ENCODE data around the gene ZPLD1.

ZPLD1 gene

GRCh38 chr3:102434715-102435114, at the start of gene ZPLD1:
ZPLD1 (plus strand) TSS chr3:102435015; CDS start chr3:102438488, 3,473 bp downstream.
- no peak for DNase-seq

GRCh38 chr3:102390171-102390864, 44.5 kb upstream of the ZPLD1 start:
- DNase-seq = no peak

- DNase-seq = no peak
These were observed 43.9 kb upstream of the ZPLD1 start for GRCh38 chr3:102390916-102391315.

GRCh38 chr3:102391491-102391890, 43.3 kb upstream of the ZPLD1 start:
- DNase-seq = no peak

GRCh38 chr3:102394517-102394916, 40.3 kb upstream of the ZPLD1 start:
- DNase-seq = no peak

- DNase-seq = no peak
These were observed 36.6 kb upstream of the ZPLD1 start for GRCh38 chr3:102398176-102398575.

GRCh38 chr3:102398666-102399065, 36.1 kb upstream of the ZPLD1 start:
- no peak for DNase-seq

- DNase-seq = no peak
These were observed 34.7 kb upstream of the ZPLD1 start for GRCh38 chr3:102400142-102400541.

GRCh38 chr3:102400766-102401165, 34.0 kb upstream of the ZPLD1 start:
- DNase-seq = no peak

- no peak for DNase-seq
These were observed 24.2 kb upstream of the ZPLD1 start for GRCh38 chr3:102410616-102411015.

GRCh38 chr3:102415553-102415952, 19.3 kb upstream of the ZPLD1 start:
- no peak for DNase-seq

- no peak for DNase-seq
These were observed 15.0 kb upstream of the ZPLD1 start for GRCh38 chr3:102419786-102420185.

GRCh38 chr3:102441832-102442231, 7.0 kb downstream of the ZPLD1 start:
- no peak for DNase-seq

GRCh38 chr3:102443021-102443420, 8.2 kb downstream of the ZPLD1 start:
- DNase-seq = no peak

- DNase-seq = no peak
These were observed 9.3 kb downstream of the ZPLD1 start for GRCh38 chr3:102444101-102444500.

GRCh38 chr3:102447272-102447671, 12.5 kb downstream of the ZPLD1 start:
- no peak for DNase-seq

GRCh38 chr3:102449341-102449740, 14.5 kb downstream of the ZPLD1 start:
- DNase-seq = no peak

- DNase-seq = no peak
These were observed 15.1 kb downstream of the ZPLD1 start for GRCh38 chr3:102449930-102450329.

GRCh38 chr3:102450976-102451375, 16.2 kb downstream of the ZPLD1 start:
- DNase-seq = no peak

GRCh38 chr3:102451543-102451942, 16.7 kb downstream of the ZPLD1 start:
- no peak for DNase-seq

GRCh38 chr3:102454181-102454580, 19.4 kb downstream of the ZPLD1 start:
- no peak for DNase-seq

- no peak for DNase-seq
These were observed 22.8 kb downstream of the ZPLD1 start for GRCh38 chr3:102457644-102458043.

GRCh38 chr3:102460579-102460978, 25.8 kb downstream of the ZPLD1 start:
- DNase-seq = no peak

- DNase-seq = no peak
These were observed 29.4 kb downstream of the ZPLD1 start for GRCh38 chr3:102464261-102464660.

- no peak for DNase-seq
These were observed 31.2 kb downstream of the ZPLD1 start for GRCh38 chr3:102466001-102466400.
